Breast epithelium (tissue), 4 donors: Measurements from ENCODE around the gene PPFIA1. TPM values are rescaled to one million over a fixed set of nuclear protein-coding genes. Genes with fewer than 3 reads are reported as not detected.

Source experiments
- DNase-seq, 2 donors: peaks; one replicate each; pipeline ENCODE4 v3.0.0-alpha.2; 2019; ENCODE audit warnings: low spot score in 2 of 2
- H3K27ac ChIP-seq, 2 donors: fragments of 200-600 bp; sonication (generic) in 1 of 2; one replicate each; pipeline ENCODE4 v1.5.1; 2016 to 2019; ENCODE audit warnings: mild to moderate bottlenecking in 1 of 2
- H3K27me3 ChIP-seq, 2 donors: fragments of 200-600 bp; sonication (generic) in 1 of 2; one replicate each; pipeline versions ENCODE4 v1.5.1 to v1.6.0; 2017 to 2019; ENCODE audit warnings: control low read depth in 1 of 2, mild to moderate bottlenecking in 1 of 2
- H3K36me3 ChIP-seq: fragments of 200-600 bp; one replicate; pipeline ENCODE4 v1.5.1; 2019
- H3K4me1 ChIP-seq, 2 donors: fragments of 200-600 bp; sonication (generic); one replicate each; pipeline ENCODE4 v1.5.1; 2016 to 2019; ENCODE audit warnings: control low read depth in 1 of 2
- H3K4me3 ChIP-seq, 3 donors: fragments of 200-600 bp; sonication (generic); 1 replicate in 2 of 3; 2 replicates in 1 of 3; pipeline ENCODE4 v1.5.1; 2016 to 2019; ENCODE audit warnings: mild to moderate bottlenecking in 3 of 3, moderate library complexity in 2 of 3
- H3K9me3 ChIP-seq, 2 donors: fragments of 200-600 bp; sonication (generic) in 1 of 2; one replicate each; pipeline ENCODE4 v1.5.1; 2016 to 2019; ENCODE audit warnings: control low read depth in 1 of 2
- POLR2A ChIP-seq: fragments of 450-650 bp; IDR thresholded peaks from one replicate; pipeline ENCODE4 v1.6.1; 2016; ENCODE audit warnings: antibody characterized with exemption, mild to moderate bottlenecking, moderate library complexity
- POLR2AphosphoS5 ChIP-seq, 3 donors: sonication (generic); formaldehyde crosslinking; IDR thresholded peaks; one replicate each; pipeline ENCODE4 v1.6.1; 2017; ENCODE audit warnings: antibody characterized with exemption in 3 of 3
- intact Hi-C: fragments of 100-400 bp; cut with DNase I; formaldehyde crosslinking; loops from one replicate; pipeline ENCODE4 v1.15.1; 2023; ENCODE audit warnings: low total_unique reads
- total RNA-seq, 3 donors: library from RNA; depleted of rRNA; stranded (reverse); fragments of >200 nt; gene quantifications; one replicate each; pipeline ENCODE4 v1.1.0, GENCODE V29; 2016
- TF ChIP-seq, protein P1 (sequence below), 3 donors: fragments of 450-650 bp; IDR thresholded peaks; one replicate each; pipeline ENCODE4 v1.5.1; 2016 to 2017; ENCODE audit warnings: antibody characterized with exemption in 3 of 3, mild to moderate bottlenecking in 3 of 3, moderate library complexity in 3 of 3

The PPFIA1 gene
- total RNA-seq, 3 donors from 2014 or later = 52.2 to 80.8 (median 78.0) TPM

- intact Hi-C loops = loop anchor here (10.0 kb wide), 1 partner anchor 216 kb away; no protein-coding TSS in a partner anchor
- no peak for DNase-seq
- Histone ChIP-seq H3K27me3 (no peaks in the 10 kb centered on the region), H3K27ac (no peak overlapping the region), H3K4me3 (no peak overlapping the region), H3K4me1 (no peaks in the 10 kb centered on the region), H3K9me3 (no peaks in the 10 kb centered on the region), H3K36me3 (peaks cover 32% of the 10 kb centered on the region)
- no peak for TF ChIP-seq POLR2AphosphoS5 (IDR thresholded peaks at IDR 0.05)
- no peak for TF ChIP-seq POLR2A
- TF ChIP-seq, protein P1, sequence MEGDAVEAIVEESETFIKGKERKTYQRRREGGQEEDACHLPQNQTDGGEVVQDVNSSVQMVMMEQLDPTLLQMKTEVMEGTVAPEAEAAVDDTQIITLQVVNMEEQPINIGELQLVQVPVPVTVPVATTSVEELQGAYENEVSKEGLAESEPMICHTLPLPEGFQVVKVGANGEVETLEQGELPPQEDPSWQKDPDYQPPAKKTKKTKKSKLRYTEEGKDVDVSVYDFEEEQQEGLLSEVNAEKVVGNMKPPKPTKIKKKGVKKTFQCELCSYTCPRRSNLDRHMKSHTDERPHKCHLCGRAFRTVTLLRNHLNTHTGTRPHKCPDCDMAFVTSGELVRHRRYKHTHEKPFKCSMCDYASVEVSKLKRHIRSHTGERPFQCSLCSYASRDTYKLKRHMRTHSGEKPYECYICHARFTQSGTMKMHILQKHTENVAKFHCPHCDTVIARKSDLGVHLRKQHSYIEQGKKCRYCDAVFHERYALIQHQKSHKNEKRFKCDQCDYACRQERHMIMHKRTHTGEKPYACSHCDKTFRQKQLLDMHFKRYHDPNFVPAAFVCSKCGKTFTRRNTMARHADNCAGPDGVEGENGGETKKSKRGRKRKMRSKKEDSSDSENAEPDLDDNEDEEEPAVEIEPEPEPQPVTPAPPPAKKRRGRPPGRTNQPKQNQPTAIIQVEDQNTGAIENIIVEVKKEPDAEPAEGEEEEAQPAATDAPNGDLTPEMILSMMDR (IDR thresholded peaks at IDR 0.05) = no peak
These were observed 88.3 kb downstream of the PPFIA1 start for GRCh38 chr11:70358753-70359152.

GRCh38 chr11:70359451-70360205 is 89.1 kb downstream of the PPFIA1 start:
- TF ChIP-seq POLR2A = no peak
- TF ChIP-seq POLR2AphosphoS5 (IDR thresholded peaks at IDR 0.05) = no peak
- TF ChIP-seq, protein P1 (IDR thresholded peaks at IDR 0.05) = no peak
- intact Hi-C loops = loop anchor here (10.0 kb wide), 1 partner anchor 215 kb away; no protein-coding TSS in a partner anchor
- DNase-seq = no peak
- H3K4me1 ChIP-seq = no peaks in the 10 kb centered on the region
- no peaks in the 10 kb centered on the region for H3K9me3 ChIP-seq
- no peak overlapping the region for H3K4me3 ChIP-seq
- H3K36me3 ChIP-seq = peaks cover 24% of the 10 kb centered on the region
- no peaks in the 10 kb centered on the region for H3K27me3 ChIP-seq
- H3K27ac ChIP-seq = no peak overlapping the region

DNA sequence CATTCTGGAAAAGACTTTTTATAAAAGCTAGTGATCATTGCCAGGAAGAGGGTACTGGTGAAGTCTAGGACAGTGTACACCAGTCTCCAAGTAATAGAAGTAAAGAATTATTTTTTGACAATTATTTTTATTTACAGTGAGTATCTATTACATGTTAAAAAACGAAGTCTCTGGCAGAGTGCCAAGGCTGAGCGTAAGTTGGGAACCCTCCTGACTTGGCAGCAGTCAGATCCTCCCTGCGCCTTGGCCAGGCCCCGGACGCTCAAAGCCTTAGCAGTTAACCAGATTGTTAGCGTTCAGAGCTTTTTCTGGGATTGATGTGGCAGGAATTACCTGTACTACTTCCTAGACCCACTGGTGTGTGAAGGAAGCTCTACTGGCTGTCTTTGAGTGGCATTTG is 89.7 kb downstream of the PPFIA1 start:
- Histone ChIP-seq H3K4me3 (no peak overlapping the region), H3K36me3 (peaks cover 23% of the 10 kb centered on the region), H3K27ac (no peak overlapping the region), H3K9me3 (no peaks in the 10 kb centered on the region), H3K4me1 (no peaks in the 10 kb centered on the region), H3K27me3 (no peaks in the 10 kb centered on the region)
- intact Hi-C loops = no loop called here
- TF ChIP-seq POLR2A = no peak
- no peak for TF ChIP-seq POLR2AphosphoS5 (IDR thresholded peaks at IDR 0.05)
- TF ChIP-seq, protein P1 (IDR thresholded peaks at IDR 0.05) = no peak
- DNase-seq = no peak

- Histone ChIP-seq H3K4me3 (no peak overlapping the region), H3K36me3 (peaks cover 12% of the 10 kb centered on the region), H3K4me1 (no peaks in the 10 kb centered on the region), H3K27ac (no peak overlapping the region), H3K27me3 (no peaks in the 10 kb centered on the region), H3K9me3 (no peaks in the 10 kb centered on the region)
- peak in 1 of 2 donors; percentile 6 for DNase-seq
- no peak for TF ChIP-seq POLR2A
- no peak for TF ChIP-seq POLR2AphosphoS5 (IDR thresholded peaks at IDR 0.05)
- TF ChIP-seq, protein P1 (IDR thresholded peaks at IDR 0.05) = no peak
- intact Hi-C loops = no loop called here
These were observed 93.7 kb downstream of the PPFIA1 start for GRCh38 chr11:70364178-70364577.

DNA sequence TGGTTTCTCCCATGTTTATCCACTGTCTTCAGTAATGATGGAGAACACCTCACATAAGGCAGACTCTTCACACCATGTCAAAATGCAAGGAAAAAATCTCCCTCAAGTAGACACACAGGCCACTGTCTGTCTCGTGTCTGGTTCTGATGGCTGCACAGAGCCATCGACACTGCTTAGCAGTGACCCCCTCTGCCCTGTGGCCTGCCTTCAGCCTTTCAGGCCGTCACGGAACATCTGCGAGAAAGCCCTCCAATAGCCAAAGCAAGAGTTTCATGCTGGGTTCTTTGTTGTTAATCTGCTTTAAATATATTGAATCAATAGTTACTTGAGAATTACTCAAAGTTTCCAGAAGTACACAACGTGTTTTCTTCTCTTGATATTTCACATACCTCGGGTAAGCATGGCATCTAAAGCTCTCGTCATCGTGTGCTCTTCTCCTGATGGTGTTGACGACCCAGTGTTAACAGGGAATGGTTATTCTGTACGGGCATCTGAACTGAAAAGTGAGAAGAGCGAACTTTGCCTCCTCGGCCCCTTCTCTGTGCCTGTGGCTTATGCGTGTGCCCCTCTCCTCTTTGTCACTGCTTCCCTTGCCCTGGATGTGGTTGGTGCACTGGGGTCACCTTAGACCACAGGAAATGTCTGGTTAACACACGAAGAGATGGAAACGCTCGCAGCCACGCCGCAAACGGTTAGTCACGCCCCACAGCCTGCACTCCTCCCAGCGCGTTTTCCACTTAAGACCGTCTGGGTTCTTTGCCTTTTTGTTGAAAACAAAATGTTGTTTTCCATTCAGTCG is 94.5 kb downstream of the PPFIA1 start:
- Histone ChIP-seq H3K9me3 (no peaks in the 10 kb centered on the region), H3K4me3 (no peak overlapping the region), H3K27me3 (no peaks in the 10 kb centered on the region), H3K4me1 (no peaks in the 10 kb centered on the region), H3K27ac (no peak overlapping the region), H3K36me3 (peaks cover 12% of the 10 kb centered on the region)
- intact Hi-C loops = no loop called here
- peak in 1 of 2 donors; percentile 2 for DNase-seq
- no peak for TF ChIP-seq POLR2AphosphoS5 (IDR thresholded peaks at IDR 0.05)
- TF ChIP-seq, protein P1 (IDR thresholded peaks at IDR 0.05) = no peak
